GM18907 (cell line): Measurements from ENCODE around the gene MTUS2.

Experiments used
- ATAC-seq: cut with Tn5 transposase; IDR thresholded peaks from one replicate; pipeline ENCODE4 v1.9.1; 2021; ENCODE audit warnings: mild to moderate bottlenecking, moderate library complexity; ENCODE audit not compliant: unreplicated experiment

Gene MTUS2

GRCh38 chr13:29436291-29436690 is 616.2 kb downstream of the MTUS2 start:
- no peak for ATAC-seq

- ATAC-seq, result no peak
These were observed 616.7 kb downstream of the MTUS2 start for GRCh38 chr13:29436721-29437280.

GRCh38 chr13:29438769-29439168 is 618.6 kb downstream of the MTUS2 start:
- ATAC-seq, result no peak

DNA sequence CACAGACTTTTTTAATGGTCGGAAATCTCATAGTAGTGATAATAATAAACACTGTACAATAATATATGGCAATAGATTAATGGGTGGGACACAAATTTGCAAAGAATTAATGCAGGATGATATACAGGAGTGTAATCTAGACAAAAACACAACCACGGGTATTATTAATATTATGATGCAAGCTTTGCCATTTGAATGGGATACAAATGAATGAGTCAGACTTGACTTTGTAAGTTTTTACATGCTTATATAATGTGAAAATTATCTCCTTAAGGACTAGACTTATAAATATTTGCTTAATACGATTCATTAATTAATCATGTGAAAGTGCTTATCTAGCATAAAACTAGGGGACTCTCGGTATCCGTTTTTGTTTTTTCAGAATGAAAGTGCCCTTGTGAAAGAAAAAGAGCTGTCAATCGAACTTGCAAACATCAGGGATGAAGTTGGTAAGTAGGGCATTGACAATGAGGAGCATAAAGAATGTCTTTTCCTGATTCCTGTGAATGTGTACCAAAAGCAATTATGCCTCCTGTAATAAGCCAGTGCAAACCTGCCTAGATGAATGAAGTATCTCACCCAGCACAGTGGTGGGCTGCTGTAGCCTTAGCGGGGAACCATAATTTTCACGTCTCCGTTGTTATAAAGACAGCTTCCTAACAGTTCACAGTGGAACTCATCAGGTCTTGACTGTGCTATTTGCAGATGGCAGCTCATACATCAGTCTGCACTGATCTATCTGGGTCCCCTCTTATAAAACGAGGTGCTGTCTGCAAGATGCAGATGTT is 619.7 kb downstream of the MTUS2 start:
- ATAC-seq, result no peak

DNA sequence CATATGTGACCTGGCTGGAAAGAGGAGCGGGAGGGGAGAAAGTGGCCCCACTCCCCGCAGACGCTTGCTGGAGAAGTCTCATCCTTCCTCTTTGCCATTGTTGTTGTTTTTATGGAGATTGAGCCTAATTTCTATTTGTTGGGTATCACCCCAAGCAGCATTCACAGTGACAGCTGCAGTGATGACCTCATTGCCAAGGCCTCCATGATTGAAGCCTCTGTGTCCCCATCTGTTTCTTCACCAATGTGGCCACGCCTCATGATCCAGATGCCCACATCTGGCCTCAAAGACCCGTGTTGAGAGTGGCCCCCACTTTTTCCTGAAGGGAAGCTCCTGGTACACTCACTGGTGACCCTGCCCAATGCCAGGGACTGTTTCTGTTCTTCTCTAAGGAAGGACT is 621.2 kb downstream of the MTUS2 start:
- ATAC-seq, result no peak

- no peak for ATAC-seq
These were observed 625.9 kb downstream of the MTUS2 start for GRCh38 chr13:29446016-29446415.

DNA sequence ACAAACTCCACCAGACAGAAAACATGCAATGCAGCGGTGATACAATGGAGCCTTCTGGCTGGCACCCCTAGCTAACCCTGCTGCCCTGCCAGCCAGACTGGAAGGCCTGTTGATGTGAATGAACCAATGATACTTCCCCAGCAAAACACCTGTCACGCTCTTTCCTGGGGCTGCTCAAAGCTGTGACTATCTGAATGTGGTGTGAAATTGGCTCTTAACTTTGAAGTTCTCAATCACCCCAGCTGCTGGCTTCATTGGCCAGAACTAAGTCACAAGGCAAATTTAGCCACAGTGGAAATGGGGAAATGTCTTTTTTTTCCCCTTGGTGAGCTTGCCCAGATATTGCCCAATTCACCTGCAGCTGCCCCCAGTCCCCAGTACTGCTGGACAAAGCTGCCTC is 628.0 kb downstream of the MTUS2 start:
- ATAC-seq, result no peak

- ATAC-seq, result no peak
These were observed 629.6 kb downstream of the MTUS2 start for GRCh38 chr13:29449726-29450125.

GRCh38 chr13:29451976-29452375 is 631.8 kb downstream of the MTUS2 start:
- no peak for ATAC-seq

GRCh38 chr13:29452773-29453616 is 632.9 kb downstream of the MTUS2 start:
- no peak for ATAC-seq

- no peak for ATAC-seq
These were observed 633.5 kb downstream of the MTUS2 start for GRCh38 chr13:29453617-29454011.

- ATAC-seq, result peak; percentile 67
These were observed 634.9 kb downstream of the MTUS2 start for GRCh38 chr13:29454931-29455481.

DNA sequence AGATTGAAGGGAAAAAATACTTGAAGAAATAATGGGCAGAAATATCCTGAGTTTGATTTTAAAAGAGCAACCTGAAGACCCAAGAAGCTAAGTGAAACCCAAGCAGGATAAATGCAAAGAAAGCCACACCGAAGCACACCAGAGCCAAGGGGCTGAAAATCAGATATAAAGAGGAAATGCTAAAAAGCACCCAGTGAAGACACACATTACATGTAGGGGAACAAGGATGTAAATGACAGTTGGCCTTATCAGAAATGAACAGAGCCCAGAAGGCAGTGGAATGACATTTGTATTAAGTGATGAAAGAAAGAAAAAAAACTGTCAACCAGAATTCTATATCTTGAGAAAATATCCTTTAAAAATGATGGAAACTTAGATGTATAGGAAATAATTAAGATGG is 636.3 kb downstream of the MTUS2 start:
- ATAC-seq, result no peak

- ATAC-seq, result no peak
These were observed 637.2 kb downstream of the MTUS2 start for GRCh38 chr13:29457299-29457698.

DNA sequence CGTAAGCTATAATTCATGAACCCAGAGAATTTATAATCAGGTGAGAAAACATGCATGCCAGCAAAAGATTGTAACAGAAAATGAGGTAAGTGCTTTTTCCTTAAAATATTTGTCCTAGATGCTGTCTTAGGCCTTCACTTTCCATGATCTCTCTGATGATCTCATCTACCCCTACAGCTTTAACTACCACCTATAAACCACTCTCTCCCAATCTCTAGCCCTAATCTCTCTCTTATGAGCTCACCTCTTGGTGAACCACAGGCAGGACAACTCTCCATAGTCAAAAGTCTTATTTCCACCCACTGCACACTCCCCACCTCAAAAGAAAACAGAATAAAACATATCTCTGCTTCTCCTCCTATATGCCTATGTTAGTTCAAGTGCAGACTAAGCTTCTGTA is 638.3 kb downstream of the MTUS2 start:
- no peak for ATAC-seq

GRCh38 chr13:29459813-29460355 is 639.7 kb downstream of the MTUS2 start:
- no peak for ATAC-seq

DNA sequence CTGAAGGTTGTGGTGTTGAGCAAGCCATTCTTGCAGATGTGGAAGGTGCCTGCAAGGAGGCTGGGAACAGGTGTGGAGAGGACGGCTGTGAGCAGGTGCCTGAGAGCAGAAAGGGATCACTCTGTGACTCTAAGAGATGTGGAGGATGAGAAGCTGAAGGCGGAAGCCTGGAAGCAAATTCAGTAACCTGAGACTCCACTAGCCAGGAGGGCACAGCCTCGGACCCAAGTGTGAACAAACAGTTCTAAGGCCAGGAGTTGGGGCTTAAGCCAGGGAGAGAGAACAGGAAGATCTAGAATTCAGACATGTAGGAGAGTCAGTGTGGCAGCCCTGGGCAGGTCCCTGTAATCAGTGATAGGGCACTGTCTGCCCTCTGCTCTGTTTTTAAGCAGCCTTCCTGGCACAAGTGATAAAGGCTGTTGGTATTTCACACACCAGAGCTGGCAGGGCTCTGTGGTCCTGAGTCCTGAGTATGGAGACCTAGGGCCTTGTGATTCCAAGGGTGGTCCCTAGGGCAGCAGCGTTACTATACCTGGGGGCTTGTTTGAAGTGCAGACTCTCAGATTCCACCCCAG is 644.1 kb downstream of the MTUS2 start:
- no peak for ATAC-seq

GRCh38 chr13:29465741-29466293 is 645.7 kb downstream of the MTUS2 start:
- ATAC-seq, result no peak

DNA sequence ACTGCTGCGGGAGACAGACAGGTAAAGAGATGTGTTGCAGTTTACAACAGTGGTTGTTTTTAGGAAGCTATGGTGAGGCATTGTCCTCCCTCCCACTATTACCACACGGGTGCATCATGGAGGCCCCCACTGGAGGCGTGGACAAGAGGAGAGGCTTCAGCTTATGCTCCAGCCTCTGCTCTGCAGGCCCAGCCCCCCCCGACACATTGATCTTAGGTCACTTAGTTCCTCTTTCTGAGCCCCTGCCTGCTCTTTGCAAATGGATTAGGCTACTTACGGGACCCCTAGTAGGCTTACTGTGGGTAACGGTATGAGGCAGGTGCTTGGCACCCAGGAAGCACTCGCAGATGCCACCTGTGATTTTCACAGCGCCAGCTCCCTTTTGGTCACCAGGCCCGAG is 651.4 kb downstream of the MTUS2 start:
- no peak for ATAC-seq

DNA sequence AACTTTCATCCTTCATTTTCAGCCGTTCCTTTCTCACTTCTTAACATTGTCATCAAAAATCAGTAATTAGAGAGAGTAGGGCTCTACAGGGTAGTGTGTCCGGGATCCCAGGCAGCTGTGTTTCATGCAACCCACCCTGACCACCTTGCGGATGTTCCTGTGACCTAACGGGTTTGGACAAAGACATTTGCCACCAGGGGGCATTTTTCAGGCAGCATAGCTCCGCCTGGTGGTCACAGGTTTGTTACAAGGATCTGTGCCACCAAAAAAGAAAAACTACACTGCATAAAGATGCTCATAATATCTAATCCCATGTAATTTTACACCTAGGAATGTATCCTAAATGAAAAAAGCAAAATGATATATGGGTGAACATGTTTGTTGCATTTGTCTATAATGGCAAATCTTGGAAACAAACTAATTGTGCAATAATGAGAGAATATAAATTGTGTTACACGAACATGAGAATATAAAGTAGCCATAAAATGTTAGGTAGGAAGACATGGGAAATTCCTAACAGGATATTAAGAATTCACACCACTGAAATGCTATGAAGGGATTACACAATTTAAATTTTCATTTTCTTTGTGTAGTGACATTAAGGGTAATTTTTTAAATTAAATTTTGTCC is 652.3 kb downstream of the MTUS2 start:
- ATAC-seq, result peak; percentile 60
